Natural killer cell treated with Interleukin-12 subunit alpha and Interleukin-12 subunit beta and Interleukin-15 and Interleukin-18, amount 100 ng/mL, for 72 hours (primary cell): Measurements from ENCODE around the gene REEP6. TPM values are rescaled to one million over a fixed set of nuclear protein-coding genes. Genes with fewer than 3 reads are reported as not detected.

Experiments used
- ATAC-seq, 2 donors: fragments of 150-1000 bp; cut with Tn5 transposase in 1 of 2; sonication (Bioruptor Pico), chemical (Tn5 transposase) in 1 of 2; 2 replicates each; pipeline ENCODE4 v1.10.0; 2021
- DNase-seq: peaks from one replicate; pipeline ENCODE4 v3.0.0; 2022; ENCODE audit warnings: low spot score
- H3K27ac Mint-ChIP-seq, 2 donors: 1 replicate in 1 of 2; 2 replicates in 1 of 2; pipeline ENCODE4 v1.8.0; 2022; ENCODE audit warnings: mixed read lengths in 2 of 2, mild to moderate bottlenecking in 1 of 2, moderate library complexity in 1 of 2
- H3K27me3 Mint-ChIP-seq, 2 donors: 1 replicate in 1 of 2; 2 replicates in 1 of 2; pipeline ENCODE4 v1.8.0; 2022; ENCODE audit warnings: mixed read lengths in 2 of 2
- H3K36me3 Mint-ChIP-seq: one replicate; pipeline ENCODE4 v1.8.0; 2022; ENCODE audit warnings: mixed read lengths
- H3K4me1 Mint-ChIP-seq, 2 donors: 1 replicate in 1 of 2; 2 replicates in 1 of 2; pipeline ENCODE4 v1.8.0; 2022; ENCODE audit warnings: low read depth in 2 of 2, mixed read lengths in 2 of 2, mild to moderate bottlenecking in 1 of 2
- H3K4me3 Mint-ChIP-seq: one replicate; pipeline ENCODE4 v1.8.0; 2022; ENCODE audit warnings: mixed read lengths
- H3K9me3 Mint-ChIP-seq: 2 replicates; pipeline ENCODE4 v1.8.0; 2022; ENCODE audit warnings: mixed read lengths
- total RNA-seq, 2 donors: library from RNA; stranded (reverse); gene quantifications; one replicate each; pipeline ENCODE4 v1.2.3, GENCODE V29; 2022

REEP6 gene
- total RNA-seq, 2 donors from 2014 or later: 1.7 to 3.2 TPM

DNA sequence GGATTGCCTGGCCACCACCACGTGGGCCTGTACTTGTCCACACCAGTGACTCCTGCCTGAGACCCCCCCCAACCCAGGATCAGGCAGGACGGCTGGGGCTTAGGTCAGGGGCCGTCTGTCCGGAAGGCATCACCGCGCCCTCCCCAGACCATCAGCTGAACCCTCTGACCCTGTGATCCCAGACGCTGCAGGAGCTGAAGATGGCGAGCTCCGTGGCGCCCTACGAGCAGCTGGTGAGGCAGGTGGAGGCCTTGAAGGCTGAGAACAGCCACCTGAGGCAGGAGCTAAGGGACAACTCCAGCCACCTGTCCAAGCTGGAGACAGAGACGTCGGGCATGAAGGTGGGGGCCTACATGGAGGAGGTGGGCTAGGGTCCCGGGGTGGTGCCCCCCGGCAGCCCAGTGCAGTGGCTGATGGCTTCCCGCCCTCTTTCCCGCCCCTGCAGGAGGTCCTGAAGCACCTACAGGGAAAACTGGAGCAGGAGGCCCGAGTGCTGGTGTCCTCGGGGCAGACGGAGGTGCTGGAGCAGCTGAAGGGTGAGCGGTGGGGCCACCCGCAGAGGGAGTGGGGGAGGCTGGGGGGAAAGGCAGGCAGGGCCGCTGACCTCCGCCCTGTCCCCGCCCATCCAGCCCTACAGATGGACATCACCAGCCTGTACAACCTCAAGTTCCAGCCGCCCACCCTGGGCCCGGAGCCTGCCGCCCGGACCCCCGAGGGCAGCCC is 38.0 kb upstream of the REEP6 start:
- H3K27me3 Mint-ChIP-seq: peaks cover 29% of the 10 kb centered on the region in 2 donors
- no peak for DNase-seq
- ATAC-seq: no peak
- H3K36me3 Mint-ChIP-seq: no peaks in the 10 kb centered on the region
- H3K9me3 Mint-ChIP-seq: no peaks in the 10 kb centered on the region
- no peak overlapping the region for H3K27ac Mint-ChIP-seq
- H3K4me1 Mint-ChIP-seq: peaks cover 0 to 18% of the 10 kb centered on the region in 2 donors
- H3K4me3 Mint-ChIP-seq: no peak overlapping the region

- H3K4me1 Mint-ChIP-seq: peaks cover 0 to 18% of the 10 kb centered on the region in 2 donors
- H3K9me3 Mint-ChIP-seq: no peaks in the 10 kb centered on the region
- no peak for ATAC-seq
- no peak overlapping the region for H3K27ac Mint-ChIP-seq
- H3K27me3 Mint-ChIP-seq: peaks cover 25 to 29% of the 10 kb centered on the region in 2 donors
- no peak overlapping the region for H3K4me3 Mint-ChIP-seq
- no peak for DNase-seq
- no peaks in the 10 kb centered on the region for H3K36me3 Mint-ChIP-seq
Observed at GRCh38 chr19:1453525-1454364, 37.2 kb upstream of the REEP6 start.

GRCh38 chr19:1455002-1455335 is 36.0 kb upstream of the REEP6 start:
- Mint-ChIP-seq H3K9me3 (no peaks in the 10 kb centered on the region), H3K27me3 (peaks cover 17 to 24% of the 10 kb centered on the region in 2 donors), H3K4me1 (peaks cover 0 to 14% of the 10 kb centered on the region in 2 donors), H3K27ac (no peak overlapping the region), H3K36me3 (no peaks in the 10 kb centered on the region), H3K4me3 (no peak overlapping the region)
- DNase-seq (no peak), ATAC-seq (no peak)

- H3K27me3 Mint-ChIP-seq: peaks cover 15 to 24% of the 10 kb centered on the region in 2 donors
- peaks cover 0 to 14% of the 10 kb centered on the region in 2 donors for H3K4me1 Mint-ChIP-seq
- H3K9me3 Mint-ChIP-seq: no peaks in the 10 kb centered on the region
- no peak overlapping the region for H3K4me3 Mint-ChIP-seq
- peak; percentile 60 to 81 for ATAC-seq
- H3K27ac Mint-ChIP-seq: no peak overlapping the region
- DNase-seq: no peak
- no peaks in the 10 kb centered on the region for H3K36me3 Mint-ChIP-seq
Observed at GRCh38 chr19:1455336-1456120, 35.5 kb upstream of the REEP6 start.

DNA sequence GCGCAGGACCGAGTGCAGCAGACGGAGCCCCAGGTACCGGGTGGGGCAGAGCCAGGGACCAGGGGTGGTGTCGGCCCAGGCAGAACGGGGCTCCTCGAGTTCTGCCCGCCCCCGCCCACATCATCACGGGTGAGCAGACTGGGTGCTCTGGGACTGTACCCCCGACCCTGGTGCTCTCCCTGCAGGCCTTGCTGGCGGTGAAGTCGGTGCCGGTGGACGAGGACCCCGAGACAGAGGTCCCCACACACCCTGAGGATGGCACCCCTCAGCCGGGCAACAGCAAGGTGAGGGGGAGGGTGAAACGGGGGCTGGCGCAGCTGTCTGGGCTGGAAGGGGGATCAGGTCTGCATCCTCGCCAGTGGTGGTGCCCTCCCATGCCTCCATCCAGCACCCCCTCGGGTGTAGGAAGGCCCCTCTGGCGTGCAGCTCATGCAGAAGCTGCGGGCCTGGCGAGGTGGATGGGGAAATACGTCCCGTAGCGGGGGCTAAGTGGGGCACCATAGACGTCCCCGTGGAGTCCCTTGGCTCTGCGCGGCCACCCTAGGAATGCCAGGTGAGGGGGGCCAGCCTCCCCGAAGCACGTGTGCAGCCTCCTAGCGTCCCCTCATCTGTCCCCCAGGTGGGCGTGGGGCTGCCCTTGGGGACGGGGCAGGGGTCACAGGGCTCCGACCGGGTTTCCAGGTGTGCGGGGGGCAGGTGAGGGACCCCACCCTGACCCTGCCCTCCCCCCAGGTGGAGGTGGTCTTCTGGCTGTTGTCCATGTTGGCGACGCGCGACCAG is 34.7 kb upstream of the REEP6 start:
- no peak overlapping the region for H3K4me3 Mint-ChIP-seq
- peaks cover 7 to 18% of the 10 kb centered on the region in 2 donors for H3K27me3 Mint-ChIP-seq
- no peaks in the 10 kb centered on the region for H3K36me3 Mint-ChIP-seq
- H3K27ac Mint-ChIP-seq: no peak overlapping the region
- H3K9me3 Mint-ChIP-seq: no peaks in the 10 kb centered on the region
- H3K4me1 Mint-ChIP-seq: peaks cover 0 to 9% of the 10 kb centered on the region in 2 donors
- DNase-seq (no peak), ATAC-seq (no peak)

DNA sequence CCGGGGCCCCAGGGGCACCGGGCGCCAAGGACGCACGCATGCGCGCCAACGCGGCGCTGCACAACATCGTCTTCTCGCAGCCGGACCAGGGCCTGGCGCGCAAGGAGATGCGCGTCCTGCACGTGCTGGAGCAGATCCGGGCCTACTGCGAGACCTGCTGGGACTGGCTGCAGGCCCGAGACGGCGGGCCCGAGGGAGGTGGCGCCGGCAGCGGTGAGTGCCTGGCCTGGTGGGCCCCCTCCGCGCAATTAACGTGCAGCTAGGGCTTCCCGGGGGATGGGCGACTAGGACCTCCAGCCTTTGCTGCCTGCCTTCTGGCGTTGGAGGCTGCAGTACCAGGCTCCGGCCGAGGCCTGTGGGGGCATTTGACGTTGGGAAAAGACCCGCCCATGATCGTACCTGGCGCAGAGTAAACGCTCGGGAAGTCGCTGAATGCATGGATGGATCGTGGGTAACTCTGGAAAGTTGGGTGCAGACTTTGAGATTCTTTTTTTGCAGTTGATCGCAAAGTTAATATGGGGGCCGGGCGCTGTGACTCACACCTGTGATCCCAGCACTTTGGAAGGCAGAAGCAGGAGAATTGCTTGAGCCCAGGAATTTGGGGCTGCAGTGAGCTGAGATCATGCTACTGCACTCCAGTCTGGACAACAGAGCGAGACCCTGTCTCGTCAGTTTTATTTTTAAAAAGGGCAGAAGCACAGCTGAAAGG is 33.8 kb upstream of the REEP6 start:
- Mint-ChIP-seq H3K27ac (no peak overlapping the region), H3K4me1 (peaks cover 0 to 9% of the 10 kb centered on the region in 2 donors), H3K9me3 (no peaks in the 10 kb centered on the region), H3K36me3 (no peaks in the 10 kb centered on the region), H3K4me3 (no peak overlapping the region), H3K27me3 (peaks cover 7 to 16% of the 10 kb centered on the region in 2 donors)
- DNase-seq: no peak
- no peak for ATAC-seq

- ATAC-seq (no peak), DNase-seq (no peak)
- Mint-ChIP-seq H3K36me3 (no peaks in the 10 kb centered on the region), H3K9me3 (no peaks in the 10 kb centered on the region), H3K27ac (no peak overlapping the region), H3K4me1 (peaks cover 0 to 9% of the 10 kb centered on the region in 2 donors), H3K4me3 (no peak overlapping the region), H3K27me3 (peaks cover 7 to 16% of the 10 kb centered on the region in 2 donors)
Observed at GRCh38 chr19:1457892-1458291, 33.1 kb upstream of the REEP6 start.

- Mint-ChIP-seq H3K27ac (no peak overlapping the region), H3K4me3 (no peak overlapping the region)
- no peak for DNase-seq
Observed at GRCh38 chr19:1459479-1459878, 31.5 kb upstream of the REEP6 start.

GRCh38 chr19:1460033-1460995 is 30.7 kb upstream of the REEP6 start:
- DNase-seq: no peak
- H3K27ac Mint-ChIP-seq: no peak overlapping the region
- H3K4me1 Mint-ChIP-seq: peaks cover 0 to 5% of the 10 kb centered on the region in 2 donors
- no peak overlapping the region for H3K4me3 Mint-ChIP-seq
- H3K9me3 Mint-ChIP-seq: no peaks in the 10 kb centered on the region
- no peak for ATAC-seq
- peaks cover 0 to 9% of the 10 kb centered on the region in 2 donors for H3K27me3 Mint-ChIP-seq
- H3K36me3 Mint-ChIP-seq: no peaks in the 10 kb centered on the region

More at GRCh38 chr19:1459479-1459878, 31.5 kb upstream of the REEP6 start:
- H3K27me3 Mint-ChIP-seq: peaks cover 0 to 11% of the 10 kb centered on the region in 2 donors
- H3K36me3 Mint-ChIP-seq: no peaks in the 10 kb centered on the region
- H3K4me1 Mint-ChIP-seq: peaks cover 0 to 5% of the 10 kb centered on the region in 2 donors
- no peak for ATAC-seq
- no peaks in the 10 kb centered on the region for H3K9me3 Mint-ChIP-seq

DNA sequence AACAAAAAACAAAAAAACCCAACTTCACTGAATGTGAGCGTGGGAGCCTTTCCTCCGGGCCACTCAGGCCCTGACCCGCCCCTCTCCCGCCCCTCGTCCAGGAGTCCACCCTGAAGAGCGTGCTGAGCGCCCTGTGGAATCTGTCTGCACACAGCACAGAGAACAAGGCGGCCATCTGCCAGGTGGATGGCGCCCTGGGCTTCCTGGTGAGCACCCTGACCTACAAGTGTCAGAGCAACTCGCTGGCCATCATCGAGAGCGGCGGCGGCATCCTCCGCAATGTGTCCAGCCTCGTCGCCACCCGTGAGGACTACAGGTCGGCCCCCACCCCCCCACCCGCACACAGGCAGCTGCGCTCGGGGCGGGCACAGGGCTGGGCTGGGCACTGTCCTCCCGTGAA is 29.1 kb upstream of the REEP6 start:
- Mint-ChIP-seq H3K36me3 (no peaks in the 10 kb centered on the region), H3K4me1 (no peaks in the 10 kb centered on the region), H3K27ac (no peak overlapping the region), H3K9me3 (no peaks in the 10 kb centered on the region), H3K27me3 (peaks cover 0 to 4% of the 10 kb centered on the region in 2 donors), H3K4me3 (no peak overlapping the region)
- no peak for DNase-seq
- ATAC-seq: no peak

DNA sequence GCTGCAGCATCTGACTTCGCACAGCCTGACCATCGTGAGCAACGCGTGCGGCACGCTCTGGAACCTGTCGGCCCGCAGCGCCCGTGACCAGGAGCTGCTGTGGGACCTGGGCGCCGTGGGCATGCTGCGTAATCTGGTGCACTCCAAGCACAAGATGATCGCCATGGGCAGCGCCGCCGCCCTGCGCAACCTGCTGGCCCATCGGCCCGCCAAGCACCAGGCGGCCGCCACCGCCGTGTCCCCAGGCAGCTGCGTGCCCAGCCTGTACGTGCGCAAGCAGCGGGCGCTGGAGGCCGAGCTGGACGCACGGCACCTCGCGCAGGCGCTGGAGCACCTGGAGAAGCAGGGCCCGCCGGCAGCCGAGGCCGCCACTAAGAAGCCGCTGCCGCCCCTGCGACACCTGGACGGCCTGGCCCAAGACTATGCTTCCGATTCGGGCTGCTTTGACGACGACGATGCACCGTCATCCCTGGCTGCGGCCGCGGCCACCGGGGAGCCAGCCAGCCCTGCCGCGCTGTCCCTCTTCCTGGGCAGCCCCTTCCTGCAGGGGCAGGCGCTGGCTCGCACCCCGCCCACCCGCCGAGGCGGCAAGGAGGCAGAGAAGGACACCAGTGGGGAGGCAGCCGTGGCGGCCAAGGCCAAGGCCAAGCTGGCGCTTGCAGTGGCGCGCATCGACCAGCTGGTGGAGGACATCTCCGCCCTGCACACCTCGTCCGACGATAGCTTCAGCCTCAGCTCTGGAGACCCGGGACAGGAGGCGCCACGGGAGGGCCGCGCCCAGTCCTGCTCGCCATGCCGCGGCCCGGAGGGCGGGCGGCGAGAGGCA is 25.6 kb upstream of the REEP6 start:
- ATAC-seq (peak; percentile 50 to 68), DNase-seq (no peak)
- Mint-ChIP-seq H3K36me3 (no peaks in the 10 kb centered on the region), H3K27me3 (no peaks in the 10 kb centered on the region), H3K9me3 (no peaks in the 10 kb centered on the region), H3K27ac (no peak overlapping the region), H3K4me3 (no peak overlapping the region), H3K4me1 (peaks cover 0 to 3% of the 10 kb centered on the region in 2 donors)
